Bronchial epithelial cell (primary cell): Measurements from ENCODE around the gene TGFB1I1. TPM values are rescaled to one million over a fixed set of nuclear protein-coding genes. Genes with fewer than 3 reads are reported as not detected.

ENCODE experiments used
- DNase-seq: peaks from one replicate; pipeline ENCODE4 v3.0.0-alpha.2; 2010; ENCODE audit warnings: low read depth
- FAIRE-seq: peaks from 2 replicates; lab custom pipeline; 2011; peaks lifted over from hg19 to GRCh38; lab: Jason Lieb, UNC
- H3K27me3 ChIP-seq: 2 replicates; pipeline ENCODE4 v1.5.1; 2011; ENCODE audit warnings: low read length; ENCODE audit not compliant: control insufficient read depth, insufficient read depth
- H3K36me3 ChIP-seq: 2 replicates; pipeline ENCODE4 v1.5.1; 2011; ENCODE audit warnings: low read length; ENCODE audit not compliant: control insufficient read depth, insufficient read depth
- H3K4me3 ChIP-seq: 2 replicates; pipeline ENCODE4 v1.5.1; 2011; ENCODE audit warnings: mild to moderate bottlenecking, low read depth, low read length, control low read depth
- CTCF ChIP-seq: IDR thresholded peaks from 2 replicates; pipeline ENCODE4 v1.5.1; 2011; ENCODE audit warnings: mild to moderate bottlenecking, moderate library complexity, low read length, control low read depth, inconsistent platforms; ENCODE audit not compliant: insufficient read depth, severe bottlenecking
- total RNA-seq: library from RNA; depleted of rRNA; stranded (reverse); fragments of >200 nt; gene quantifications from 2 replicates; pipeline ENCODE4 v1.2.1, GENCODE V29; 2014

The TGFB1I1 gene
- total RNA-seq, 1 donor from 2014 or later = 1.6 TPM

GRCh38 chr16:31456988-31457360 is 15.0 kb upstream of the TGFB1I1 start:
- DNase-seq (no peak), FAIRE-seq (no peak)
- H3K36me3 ChIP-seq = peaks cover 1% of the 10 kb centered on the region
- peak overlapping the region; percentile 3 for H3K4me3 ChIP-seq
- no peaks in the 10 kb centered on the region for H3K27me3 ChIP-seq
- no peak for TF ChIP-seq CTCF

- no peaks in the 10 kb centered on the region for H3K27me3 ChIP-seq
- no peak for FAIRE-seq
- peak overlapping the region; percentile 83 for H3K4me3 ChIP-seq
- DNase-seq = peak; percentile 35
- peaks cover 8% of the 10 kb centered on the region for H3K36me3 ChIP-seq
- TF ChIP-seq CTCF = peak; percentile 46
Measured at GRCh38 chr16:31458073-31458843, 13.7 kb upstream of the TGFB1I1 start.

GRCh38 chr16:31458844-31459686 is 12.9 kb upstream of the TGFB1I1 start, which contains the start of gene ARMC5:
ARMC5 (plus strand) TSS chr16:31459501; CDS start chr16:31459525, 24 bp downstream.
- peak; percentile 74 for TF ChIP-seq CTCF
- H3K36me3 ChIP-seq = peaks cover 8% of the 10 kb centered on the region
- FAIRE-seq (no peak), DNase-seq (peak; percentile 94)
- H3K27me3 ChIP-seq = no peaks in the 10 kb centered on the region
- H3K4me3 ChIP-seq = peak within 1 kb of the TSS; percentile 83

- Histone ChIP-seq H3K27me3 (no peaks in the 10 kb centered on the region), H3K36me3 (peaks cover 8% of the 10 kb centered on the region), H3K4me3 (peak overlapping the region; percentile 83)
- FAIRE-seq (no peak), DNase-seq (peak; percentile 98)
- TF ChIP-seq CTCF = no peak
Measured at GRCh38 chr16:31459687-31460581, 12.0 kb upstream of the TGFB1I1 start.

- TF ChIP-seq CTCF = peak; percentile 71
- DNase-seq = peak; percentile 66
- no peak overlapping the region for H3K4me3 ChIP-seq
- H3K36me3 ChIP-seq = peaks cover 8% of the 10 kb centered on the region
- H3K27me3 ChIP-seq = no peaks in the 10 kb centered on the region
- FAIRE-seq = no peak
Measured at GRCh38 chr16:31460582-31461002, 11.4 kb upstream of the TGFB1I1 start.
